ENCODE measurements around the gene MYO16.

DNA sequence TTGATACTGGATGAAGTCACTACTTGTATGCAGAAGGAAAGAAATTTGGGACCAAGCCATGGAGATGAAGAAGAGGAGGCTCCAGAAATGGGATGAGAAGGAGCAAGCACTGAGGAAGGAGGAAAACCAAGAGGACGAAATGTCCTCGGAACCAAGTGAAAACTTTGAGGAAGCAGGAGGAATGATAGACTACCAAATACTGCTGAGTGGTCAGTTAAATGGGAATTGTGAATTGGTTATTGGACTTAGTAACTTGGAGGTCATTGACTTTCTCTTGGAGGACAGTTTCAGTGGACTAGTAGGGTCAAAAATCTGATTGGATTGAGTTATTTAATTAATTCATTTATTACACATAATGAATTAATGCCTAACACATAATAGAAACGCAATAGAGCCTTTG is 167.9 kb downstream of the MYO16 start:
- TF ChIP-seq, protein P1, sequence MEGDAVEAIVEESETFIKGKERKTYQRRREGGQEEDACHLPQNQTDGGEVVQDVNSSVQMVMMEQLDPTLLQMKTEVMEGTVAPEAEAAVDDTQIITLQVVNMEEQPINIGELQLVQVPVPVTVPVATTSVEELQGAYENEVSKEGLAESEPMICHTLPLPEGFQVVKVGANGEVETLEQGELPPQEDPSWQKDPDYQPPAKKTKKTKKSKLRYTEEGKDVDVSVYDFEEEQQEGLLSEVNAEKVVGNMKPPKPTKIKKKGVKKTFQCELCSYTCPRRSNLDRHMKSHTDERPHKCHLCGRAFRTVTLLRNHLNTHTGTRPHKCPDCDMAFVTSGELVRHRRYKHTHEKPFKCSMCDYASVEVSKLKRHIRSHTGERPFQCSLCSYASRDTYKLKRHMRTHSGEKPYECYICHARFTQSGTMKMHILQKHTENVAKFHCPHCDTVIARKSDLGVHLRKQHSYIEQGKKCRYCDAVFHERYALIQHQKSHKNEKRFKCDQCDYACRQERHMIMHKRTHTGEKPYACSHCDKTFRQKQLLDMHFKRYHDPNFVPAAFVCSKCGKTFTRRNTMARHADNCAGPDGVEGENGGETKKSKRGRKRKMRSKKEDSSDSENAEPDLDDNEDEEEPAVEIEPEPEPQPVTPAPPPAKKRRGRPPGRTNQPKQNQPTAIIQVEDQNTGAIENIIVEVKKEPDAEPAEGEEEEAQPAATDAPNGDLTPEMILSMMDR (IDR thresholded peaks at IDR 0.05): no peak
- no peak for TF ChIP-seq ZFX (IDR thresholded peaks at IDR 0.05; ENCODE audit: borderline replicate concordance)
